Body of pancreas (tissue), 4 donors: ENCODE results near the gene SLC16A10. TPM values are rescaled to one million over a fixed set of nuclear protein-coding genes. Genes with fewer than 3 reads are reported as not detected.

Source experiments
- ATAC-seq: fragments of 150-250 bp; one replicate; pipeline ENCODE4 v1.9.1; 2016
- DNase-seq, 4 donors: peaks; one replicate each; pipeline ENCODE4 v3.0.0-alpha.2; 2019
- H3K27ac ChIP-seq, 4 donors: fragments of 200-600 bp; sonication (generic); 1 replicate in 3 of 4; 2 replicates in 1 of 4; pipeline versions ENCODE4 v1.5.1 to v1.6.1; 2016 to 2019; ENCODE audit warnings: mild to moderate bottlenecking in 1 of 4, mixed read lengths in 1 of 4, moderate library complexity in 1 of 4
- H3K27me3 ChIP-seq, 2 donors: fragments of 200-600 bp; sonication (generic); one replicate each; pipeline ENCODE4 v1.6.0; 2016; ENCODE audit warnings: mild to moderate bottlenecking in 1 of 2
- H3K36me3 ChIP-seq, 2 donors: fragments of 200-600 bp; sonication (generic); replicated peaks in 1 of 2; 2 replicates each; pipeline ENCODE4 v1.5.1; 2016; ENCODE audit warnings: low read depth in 2 of 2; ENCODE audit not compliant: insufficient read depth in 1 of 2
- H3K4me1 ChIP-seq: fragments of 200-600 bp; sonication (generic); one replicate; pipeline ENCODE4 v1.6.0; 2016
- H3K4me3 ChIP-seq, 2 donors: fragments of 200-600 bp; sonication (generic); 1 replicate in 1 of 2; 2 replicates in 1 of 2; pipeline ENCODE4 v1.5.1; 2016 to 2019
- H3K9me3 ChIP-seq, 3 donors: fragments of 200-600 bp; sonication (generic); 1 replicate in 2 of 3; 2 replicates in 1 of 3; pipeline ENCODE4 v1.5.1; 2016
- CTCF ChIP-seq, 7 experiments: fragments of 450-650 bp in 4 of 7; fragments of 200-600 bp in 3 of 7; sonication (generic) in 3 of 7; IDR thresholded peaks; one replicate each; pipeline ENCODE4 v1.5.1; 2016 to 2019; ENCODE audit warnings: antibody characterized with exemption in 7 of 7
- POLR2A ChIP-seq, 3 donors: fragments of 450-650 bp; IDR thresholded peaks; one replicate each; pipeline ENCODE4 v1.6.1; 2016; ENCODE audit warnings: antibody characterized with exemption in 3 of 3, mild to moderate bottlenecking in 2 of 3
- whole genome bisulfite sequencing, 2 donors: methylation state at CpG; one replicate each; pipeline ENCODE4 v1.1.5; 2017; 5-methylcytosine and 5-hydroxymethylcytosine counted together
- intact Hi-C: fragments of 100-400 bp; cut with DNase I; formaldehyde crosslinking; loops from one replicate; pipeline ENCODE4 v1.15.1; 2023
- total RNA-seq, 2 donors: library from RNA; depleted of rRNA; stranded (reverse); fragments of >200 nt; gene quantifications; one replicate each; pipeline ENCODE4 v1.1.0, GENCODE V29; 2016

SLC16A10 gene
- total RNA-seq, 2 donors from 2014 or later, result 59.4 to 124 TPM

DNA sequence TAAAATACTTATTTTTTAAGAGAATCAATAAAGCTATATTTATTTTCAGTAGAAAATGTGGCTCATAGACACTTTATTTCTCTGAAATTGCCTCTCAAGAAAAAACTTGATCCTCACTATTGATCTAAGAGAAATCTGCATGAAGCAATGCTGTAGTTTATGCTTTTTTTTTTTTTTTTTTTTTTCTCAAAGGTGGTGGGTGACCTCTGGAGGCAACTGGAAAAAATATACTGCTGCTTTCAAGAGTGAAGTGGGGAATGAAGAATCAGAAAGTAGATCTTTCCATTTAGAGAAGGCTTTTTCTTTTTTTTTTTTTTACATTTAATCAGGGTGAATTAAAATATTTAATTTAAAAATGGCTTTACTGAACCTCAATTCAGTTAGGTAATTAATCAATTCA is 169.3 kb downstream of the SLC16A10 start:
- H3K4me1 ChIP-seq, result peaks cover 23% of the 10 kb centered on the region
- H3K9me3 ChIP-seq, result no peaks in the 10 kb centered on the region
- no peak overlapping the region for H3K27ac ChIP-seq
- H3K36me3 ChIP-seq, result no peaks in the 10 kb centered on the region
- no peak overlapping the region for H3K4me3 ChIP-seq
- DNase-seq (no peak), ATAC-seq (no peak)
- intact Hi-C loops, result no loop called here
- no peaks in the 10 kb centered on the region for H3K27me3 ChIP-seq
- TF ChIP-seq CTCF (IDR thresholded peaks at IDR 0.05) (peak in 1 of 7 experiments; percentile 11), POLR2A (IDR thresholded peaks at IDR 0.05) (no peak)

GRCh38 chr6:111258010-111258409 is 170.7 kb downstream of the SLC16A10 start:
- peak in 1 of 4 donors; percentile 13 for DNase-seq
- Histone ChIP-seq H3K27ac (no peak overlapping the region), H3K36me3 (no peaks in the 10 kb centered on the region), H3K4me1 (peaks cover 23% of the 10 kb centered on the region), H3K4me3 (no peak overlapping the region), H3K27me3 (no peaks in the 10 kb centered on the region), H3K9me3 (no peaks in the 10 kb centered on the region)
- no peak for ATAC-seq
- TF ChIP-seq CTCF (IDR thresholded peaks at IDR 0.05) (no peak), POLR2A (IDR thresholded peaks at IDR 0.05) (no peak)
- intact Hi-C loops, result no loop called here
- WGBS, 2 donors, result 88 to 89% methylated on average over 13 of the region's 13 CpGs

GRCh38 chr6:111258615-111259088 is 171.3 kb downstream of the SLC16A10 start:
- H3K9me3 ChIP-seq, result no peaks in the 10 kb centered on the region
- peak overlapping the region in 3 of 4 donors; percentile 84 to 97 (median 94) for H3K27ac ChIP-seq
- TF ChIP-seq CTCF (IDR thresholded peaks at IDR 0.05) (no peak), POLR2A (IDR thresholded peaks at IDR 0.05) (no peak)
- no peaks in the 10 kb centered on the region for H3K36me3 ChIP-seq
- H3K27me3 ChIP-seq, result no peaks in the 10 kb centered on the region
- WGBS, 2 donors, result 9 to 10% methylated on average over 18 of the region's 18 CpGs
- H3K4me1 ChIP-seq, result peaks cover 23% of the 10 kb centered on the region
- intact Hi-C loops, result no loop called here
- ATAC-seq (peak; percentile 1), DNase-seq (no peak)
- no peak overlapping the region for H3K4me3 ChIP-seq

GRCh38 chr6:111259089-111259831 is 172.0 kb downstream of the SLC16A10 start:
- H3K4me3 ChIP-seq, result peak overlapping the region; percentile 72 to 77
- H3K9me3 ChIP-seq, result no peaks in the 10 kb centered on the region
- TF ChIP-seq POLR2A (IDR thresholded peaks at IDR 0.05) (peak in 2 of 3 donors; percentile 76 to 84), CTCF (IDR thresholded peaks at IDR 0.05) (peak; percentile 86 to 100 (median 99))
- peaks cover 23% of the 10 kb centered on the region for H3K4me1 ChIP-seq
- H3K27ac ChIP-seq, result peak overlapping the region; percentile 75 to 97 (median 89)
- ATAC-seq (peak; percentile 99), DNase-seq (peak; percentile 99 to 100 (median 100))
- WGBS, 2 donors, result 1 to 4% methylated on average over 7 to 59 of the region's 59 CpGs
- H3K36me3 ChIP-seq, result no peaks in the 10 kb centered on the region
- no peaks in the 10 kb centered on the region for H3K27me3 ChIP-seq
- intact Hi-C loops, result no loop called here
